Retina (tissue), 1 donor: ENCODE data around the gene TEX44.
A peak's percentile ranks its signal among the peaks of the same experiment; 100 is the strongest.

Source experiments
- DNase-seq: peaks from one replicate; pipeline ENCODE4 v3.0.0-alpha.2; 2016

Gene TEX44

DNA sequence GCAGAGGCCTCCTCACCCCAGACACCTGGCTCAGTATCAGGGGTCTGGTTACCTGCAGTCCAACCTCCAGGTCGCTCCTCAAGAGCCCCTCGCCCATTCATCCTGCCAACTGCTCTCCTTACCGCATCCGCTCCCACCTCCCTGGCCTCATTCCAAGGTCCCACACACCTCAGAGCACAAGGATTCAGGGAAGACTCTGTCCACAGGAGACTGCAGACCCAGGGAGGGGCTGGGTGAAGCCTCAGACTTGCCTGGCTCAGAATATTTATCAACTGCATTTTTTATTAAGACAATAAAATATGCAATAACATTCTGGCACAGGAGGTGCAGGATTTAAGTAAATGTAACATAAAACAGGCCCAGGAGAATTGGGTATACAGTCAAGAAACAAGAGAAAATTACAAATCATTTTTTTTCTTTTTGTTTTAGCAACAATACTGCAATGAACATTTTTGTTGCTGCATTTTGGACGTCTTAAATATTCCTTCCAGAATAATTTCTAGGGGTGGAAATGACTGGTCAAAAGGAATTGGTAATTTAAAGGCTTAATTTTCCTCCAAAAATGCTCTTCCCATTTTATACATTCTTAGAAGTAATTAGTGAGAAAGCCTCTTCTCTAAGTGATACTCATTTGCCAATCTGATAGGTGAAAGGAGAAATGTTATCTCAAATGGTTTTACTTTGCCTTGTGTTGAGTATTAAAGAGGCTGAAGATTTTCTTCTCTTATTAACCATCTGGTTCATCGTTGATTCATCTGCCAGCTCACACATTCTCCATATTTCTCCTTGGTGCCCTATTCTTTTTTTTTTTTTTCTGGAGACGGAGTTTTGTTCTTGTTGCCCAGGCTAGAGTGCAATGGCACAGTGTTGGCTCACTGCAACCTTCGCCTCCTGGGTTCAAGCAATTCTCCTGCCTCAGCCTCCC lies 42.5 kb downstream of the TEX44 start:
- DNase-seq = no peak

DNA sequence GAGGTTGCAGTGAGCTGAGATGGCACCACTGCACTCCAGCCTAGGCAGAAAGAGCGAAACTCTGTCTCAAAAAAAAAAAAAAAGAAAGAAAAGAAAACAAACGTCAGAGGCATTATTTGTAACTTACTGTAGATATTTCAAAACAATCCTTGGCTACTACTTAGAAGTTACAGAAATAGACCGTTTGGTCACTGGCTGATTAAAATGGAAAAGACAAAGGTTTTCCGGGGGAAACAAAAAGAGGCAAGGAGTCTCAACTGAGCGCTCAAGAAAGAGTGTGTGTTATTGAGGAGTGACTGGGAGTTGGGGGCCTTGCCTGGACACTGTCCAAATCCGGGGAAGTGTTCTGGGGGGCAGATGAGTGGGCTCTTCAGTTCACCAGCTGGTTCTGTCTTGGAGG lies 47.6 kb downstream of the TEX44 start:
- DNase-seq = no peak

- no peak for DNase-seq
Measured at GRCh38 chr2:231640641-231641111, 48.0 kb downstream of the TEX44 start.

- peak; percentile 82 for DNase-seq
Measured at GRCh38 chr2:231642631-231643494, 50.2 kb downstream of the TEX44 start.

GRCh38 chr2:231643495-231643888 lies 50.8 kb downstream of the TEX44 start:
- DNase-seq = no peak
